HG03558 (cell line): ENCODE data around the gene PSMA5.
"Not testable (repeated sequence)": the region's sequence is repeated elsewhere in the genome, so short reads cannot be mapped to it uniquely, and the experiment has no call there.

ENCODE experiments used
- ATAC-seq: cut with Tn5 transposase; IDR thresholded peaks from one replicate; pipeline ENCODE4 v1.9.1; 2021; ENCODE audit warnings: moderate number of reproducible peaks; ENCODE audit not compliant: unreplicated experiment; ENCODE audit errors: extremely low read depth

Gene PSMA5

GRCh38 chr1:109393617-109394233 lies 32.5 kb downstream of the PSMA5 start:
- no peak for ATAC-seq

GRCh38 chr1:109392788-109393616 lies 33.2 kb downstream of the PSMA5 start:
- no peak for ATAC-seq

GRCh38 chr1:109392037-109392787 lies 34.0 kb downstream of the PSMA5 start:
- ATAC-seq, result no peak

- ATAC-seq, result peak; percentile 74
These were observed 34.6 kb downstream of the PSMA5 start for GRCh38 chr1:109391626-109392025.

GRCh38 chr1:109391157-109391556 lies 35.1 kb downstream of the PSMA5 start:
- no peak for ATAC-seq

GRCh38 chr1:109389638-109390341 lies 36.5 kb downstream of the PSMA5 start:
- ATAC-seq, result no peak

GRCh38 chr1:109388884-109389637 lies 37.2 kb downstream of the PSMA5 start:
- ATAC-seq, result no peak

- no peak for ATAC-seq
These were observed 38.0 kb downstream of the PSMA5 start for GRCh38 chr1:109388208-109388711.

GRCh38 chr1:109386054-109386717 lies 40.1 kb downstream of the PSMA5 start:
- no peak for ATAC-seq

GRCh38 chr1:109385417-109385816 lies 40.8 kb downstream of the PSMA5 start:
- no peak for ATAC-seq

GRCh38 chr1:109383854-109384253 lies 42.4 kb downstream of the PSMA5 start:
- no peak for ATAC-seq

GRCh38 chr1:109383087-109383779 lies 43.0 kb downstream of the PSMA5 start:
- no peak for ATAC-seq

GRCh38 chr1:109381573-109381972 lies 44.7 kb downstream of the PSMA5 start:
- ATAC-seq, result no peak

- ATAC-seq, result no peak
These were observed 46.3 kb downstream of the PSMA5 start for GRCh38 chr1:109379907-109380306.

- no peak for ATAC-seq
These were observed 46.8 kb downstream of the PSMA5 start for GRCh38 chr1:109379422-109379821.

GRCh38 chr1:109377698-109378097 lies 48.5 kb downstream of the PSMA5 start:
- no peak for ATAC-seq

GRCh38 chr1:109373696-109374095 lies 52.6 kb downstream of the PSMA5 start:
- ATAC-seq, result not testable (repeated sequence)

- no peak for ATAC-seq
These were observed 53.1 kb downstream of the PSMA5 start for GRCh38 chr1:109373126-109373525.
